ENCODE results near the gene RGL4. TPM values are rescaled to one million over a fixed set of nuclear protein-coding genes. Genes with fewer than 3 reads are reported as not detected.

RGL4 gene
- total RNA-seq, 4 donors from 2014 or later, result 0.09 to 1.9 TPM; not detected in 2

- ATAC-seq (no peak), DNase-seq (no peak)
- Histone ChIP-seq H3K36me3 (no peaks in the 10 kb centered on the region), H3K27ac (no peak overlapping the region), H3K4me3 (no peak overlapping the region), H3K27me3 (no peaks in the 10 kb centered on the region), H3K4me1 (peaks cover 5 to 41% of the 10 kb centered on the region in 2 donors), H3K9me3 (no peaks in the 10 kb centered on the region)
- TF ChIP-seq POLR2A (IDR thresholded peaks at IDR 0.05) (no peak), CTCF (IDR thresholded peaks at IDR 0.05 in 4 of 5, conservative IDR thresholded peaks at IDR 0.05 in 1 of 5) (no peak)
- intact Hi-C loops (cut with DNase I; ENCODE audit: low total_unique reads), result no loop called here
- in situ Hi-C loops (cut with MboI; ENCODE audit: low sequenced_read_pairs in 4 of 4), result no loop called here
Observed at GRCh38 chr22:23677701-23677995, 13.2 kb upstream of the RGL4 start.

GRCh38 chr22:23678133-23678532 is 12.7 kb upstream of the RGL4 start:
- H3K27me3 ChIP-seq, result no peaks in the 10 kb centered on the region

GRCh38 chr22:23681026-23681809 is 9.6 kb upstream of the RGL4 start:
- Histone ChIP-seq H3K4me3 (no peak overlapping the region), H3K9me3 (no peaks in the 10 kb centered on the region), H3K27ac (peak overlapping the region in 1 of 4 donors; percentile 60), H3K27me3 (no peaks in the 10 kb centered on the region), H3K4me1 (peaks cover 28 to 58% of the 10 kb centered on the region in 2 donors), H3K36me3 (no peaks in the 10 kb centered on the region)
- in situ Hi-C loops (cut with MboI; ENCODE audit: low sequenced_read_pairs in 4 of 4), result no loop called here
- TF ChIP-seq POLR2A (IDR thresholded peaks at IDR 0.05) (no peak), CTCF (IDR thresholded peaks at IDR 0.05 in 4 of 5, conservative IDR thresholded peaks at IDR 0.05 in 1 of 5) (no peak)
- no peak for DNase-seq
- intact Hi-C loops (cut with DNase I; ENCODE audit: low total_unique reads), result loop anchor here (5.0 kb wide), 1 partner anchor 86 kb away; the partner anchor contains the start of gene CHCHD10
- no peak for ATAC-seq

More at GRCh38 chr22:23678133-23678532, 12.7 kb upstream of the RGL4 start:
- no peak overlapping the region for H3K4me3 ChIP-seq
- no peaks in the 10 kb centered on the region for H3K36me3 ChIP-seq
- no peak overlapping the region for H3K27ac ChIP-seq
- in situ Hi-C loops (cut with MboI; ENCODE audit: low sequenced_read_pairs in 4 of 4), result no loop called here
- TF ChIP-seq POLR2A (IDR thresholded peaks at IDR 0.05), result no peak
- TF ChIP-seq CTCF (IDR thresholded peaks at IDR 0.05 in 4 of 5, conservative IDR thresholded peaks at IDR 0.05 in 1 of 5), result no peak
- intact Hi-C loops (cut with DNase I; ENCODE audit: low total_unique reads), result no loop called here
- DNase-seq (no peak), ATAC-seq (no peak)
- H3K9me3 ChIP-seq, result no peaks in the 10 kb centered on the region
- H3K4me1 ChIP-seq, result peaks cover 5 to 41% of the 10 kb centered on the region in 2 donors

- in situ Hi-C loops (cut with MboI; ENCODE audit: low sequenced_read_pairs in 4 of 4) (no loop called here), intact Hi-C loops (cut with DNase I; ENCODE audit: low total_unique reads) (loop anchor here (5.0 kb wide), 1 partner anchor 85 kb away; the partner anchor contains the start of gene CHCHD10)
- Histone ChIP-seq H3K4me3 (no peak overlapping the region), H3K36me3 (no peaks in the 10 kb centered on the region), H3K9me3 (no peaks in the 10 kb centered on the region), H3K27me3 (no peaks in the 10 kb centered on the region), H3K27ac (peak overlapping the region; percentile 12 to 88 (median 55)), H3K4me1 (peaks cover 36 to 65% of the 10 kb centered on the region in 2 donors)
- ATAC-seq, result peak in 1 of 2 donors; percentile 29
- no peak for DNase-seq
- TF ChIP-seq POLR2A (IDR thresholded peaks at IDR 0.05) (no peak), CTCF (IDR thresholded peaks at IDR 0.05 in 4 of 5, conservative IDR thresholded peaks at IDR 0.05 in 1 of 5) (no peak)
Observed at GRCh38 chr22:23682077-23682476, 8.7 kb upstream of the RGL4 start.
